A549 (cell line): ENCODE results near the gene KCNN3. TPM values are rescaled to one million over a fixed set of nuclear protein-coding genes. Genes with fewer than 3 reads are reported as not detected.

ENCODE experiments used
- ATAC-seq, 2 experiments: fragments of 200-7000 bp in 1 of 2; fragments of >200 bp in 1 of 2; cut with Nextera tagmentation in 1 of 2; cut with Tn5 transposase in 1 of 2; 3 replicates each; pipeline versions ENCODE4 v1.8.0 to v1.9.1; 2018 to 2020; ENCODE audit warnings: mild to moderate bottlenecking in 1 of 2, moderate library complexity in 1 of 2
- CTCF ChIA-PET: fragments of 300-600 bp; sonication (Branson Sonifier 250); formaldehyde crosslinking; extraction: SDS; loops from one replicate; lab custom pipeline; 2021; ENCODE audit warnings: antibody characterized with exemption, inconsistent platforms; lab: Yijun Ruan, JAX
- POLR2A ChIA-PET: fragments of 350-600 bp; formaldehyde crosslinking; extraction: SDS; loops from one replicate; lab custom pipeline; 2021; ENCODE audit warnings: antibody characterized with exemption, inconsistent platforms; lab: Yijun Ruan, JAX
- DNase-seq, 2 experiments: peaks; one replicate each; pipeline versions ENCODE4 v3.0.0 to v3.0.0-alpha.2; 2011 to 2016; ENCODE audit warnings: low read depth in 1 of 2, low spot score in 1 of 2
- FAIRE-seq: peaks from 2 replicates; lab custom pipeline; 2011; peaks lifted over from hg19 to GRCh38; lab: Jason Lieb, UNC
- H3K27ac ChIP-seq, 2 experiments: fragments of >200 bp; sonication (Bioruptor Twin); formaldehyde crosslinking; 3 replicates each; pipeline ENCODE4 v1.5.1; 2016 to 2017
- H3K4me1 ChIP-seq: fragments of >200 bp; sonication (Bioruptor Twin); formaldehyde crosslinking; 3 replicates; pipeline ENCODE4 v1.6.1; 2016
- H3K4me2 ChIP-seq: fragments of >200 bp; sonication (Bioruptor Twin); formaldehyde crosslinking; 3 replicates; pipeline ENCODE4 v1.6.1; 2016
- H3K4me3 ChIP-seq: fragments of >200 bp; sonication (Bioruptor Twin); formaldehyde crosslinking; 3 replicates; pipeline ENCODE4 v1.5.1; 2016
- H3K9me3 ChIP-seq: fragments of >200 bp; sonication (Bioruptor Twin); formaldehyde crosslinking; 3 replicates; pipeline ENCODE4 v1.6.1; 2016
- CBX2 ChIP-seq: fragments of 200-600 bp; sonication (generic); IDR thresholded peaks from 2 replicates; pipeline ENCODE4 v1.6.1; 2016; ENCODE audit warnings: low read depth, mild to moderate bottlenecking, borderline replicate concordance
- CHD2 ChIP-seq: fragments of 150-350 bp; IDR thresholded peaks from 2 replicates; pipeline ENCODE4 v1.6.1; 2014; ENCODE audit warnings: low read length; ENCODE audit not compliant: partially characterized antibody
- CHD4 ChIP-seq: fragments of 200-600 bp; sonication (generic); IDR thresholded peaks from 2 replicates; pipeline ENCODE4 v1.6.1; 2016; ENCODE audit warnings: antibody characterized with exemption, mild to moderate bottlenecking, borderline replicate concordance
- EHF ChIP-seq: fragments of 250-450 bp; sonication (Bioruptor Pico); IDR thresholded peaks from 2 replicates; pipeline ENCODE4 v1.5.0; 2020; ENCODE audit warnings: mild to moderate bottlenecking
- EHMT2 ChIP-seq: fragments of 200-600 bp; sonication (generic); IDR thresholded peaks from 2 replicates; pipeline ENCODE4 v1.6.1; 2016; ENCODE audit warnings: antibody characterized with exemption, low read depth, mild to moderate bottlenecking, moderate library complexity
- ELK1 ChIP-seq: fragments of 150-350 bp; IDR thresholded peaks from 2 replicates; pipeline ENCODE4 v1.6.1; 2014; ENCODE audit warnings: low read depth, mild to moderate bottlenecking, low read length
- EP300 ChIP-seq, 2 experiments: fragments of >200 bp; sonication (Bioruptor Twin); formaldehyde crosslinking; IDR thresholded peaks; 2 replicates in 1 of 2; 3 replicates in 1 of 2; pipeline ENCODE4 v1.6.1; 2016 to 2017
- ESRRA ChIP-seq: fragments of 150-350 bp; IDR thresholded peaks from 2 replicates; pipeline ENCODE4 v1.6.1; 2014; ENCODE audit warnings: mild to moderate bottlenecking, low read length, borderline replicate concordance
- FOSL2 ChIP-seq, 2 experiments: fragments of 450-650 bp in 1 of 2; fragments of >200 bp in 1 of 2; sonication (Bioruptor Twin) in 1 of 2; formaldehyde crosslinking; IDR thresholded peaks; 2 replicates each; pipeline versions ENCODE4 v1.5.0 to v1.6.1; 2016 to 2020; ENCODE audit warnings: mild to moderate bottlenecking in 1 of 2, moderate library complexity in 1 of 2
- FOXS1 ChIP-seq: fragments of 250-450 bp; sonication (Bioruptor Pico); IDR thresholded peaks from 2 replicates; pipeline ENCODE4 v1.5.0; 2020; ENCODE audit warnings: mild to moderate bottlenecking, moderate library complexity
- HEYL ChIP-seq: fragments of 250-450 bp; sonication (Bioruptor Pico); IDR thresholded peaks from 2 replicates; pipeline ENCODE4 v1.8.0; 2021; ENCODE audit warnings: mild to moderate bottlenecking, moderate library complexity
- HMGXB4 ChIP-seq: fragments of 250-450 bp; sonication (Bioruptor Pico); IDR thresholded peaks from 2 replicates; pipeline ENCODE4 v1.5.0; 2021; ENCODE audit warnings: mild to moderate bottlenecking, moderate library complexity, borderline replicate concordance
- JUN ChIP-seq, 2 experiments: fragments of >200 bp; sonication (Bioruptor Twin); formaldehyde crosslinking; IDR thresholded peaks; 2 replicates in 1 of 2; 3 replicates in 1 of 2; pipeline ENCODE4 v1.6.1; 2016 to 2017
- KDM1A ChIP-seq: fragments of 200-600 bp; sonication (generic); IDR thresholded peaks from 2 replicates; pipeline ENCODE4 v1.6.1; 2016; ENCODE audit warnings: low read depth, mild to moderate bottlenecking
- KDM5A ChIP-seq: fragments of 200-600 bp; sonication (generic); IDR thresholded peaks from 2 replicates; pipeline ENCODE4 v1.6.1; 2016; ENCODE audit warnings: antibody characterized with exemption, mild to moderate bottlenecking
- MAFK ChIP-seq: fragments of 450-650 bp; IDR thresholded peaks from 2 replicates; pipeline ENCODE4 v1.6.1; 2014; ENCODE audit not compliant: partially characterized antibody
- MAX ChIP-seq: IDR thresholded peaks from 2 replicates; pipeline ENCODE4 v1.6.1; 2012
- NFE2L2 ChIP-seq: fragments of 150-350 bp; conservative IDR thresholded peaks from 2 replicates; pipeline ENCODE4 v1.6.1; 2014; ENCODE audit warnings: low read length
- NR3C1 ChIP-seq: fragments of >200 bp; sonication (Bioruptor Twin); formaldehyde crosslinking; IDR thresholded peaks from 3 replicates; pipeline ENCODE4 v1.6.1; 2017
- PBX3 ChIP-seq: IDR thresholded peaks from 2 replicates; pipeline ENCODE4 v1.6.1; 2012
- PHF8 ChIP-seq: fragments of 200-600 bp; sonication (generic); IDR thresholded peaks from 2 replicates; pipeline ENCODE4 v1.6.1; 2016; ENCODE audit warnings: low read depth, mild to moderate bottlenecking, antibody characterized with exemption, moderate library complexity, borderline replicate concordance
- POLR2A ChIP-seq: IDR thresholded peaks from 2 replicates; pipeline ENCODE4 v1.6.1; 2012; ENCODE audit warnings: mild to moderate bottlenecking, low read length
- RCOR1 ChIP-seq: fragments of 150-350 bp; IDR thresholded peaks from 2 replicates; pipeline ENCODE4 v1.6.1; 2014; ENCODE audit warnings: antibody characterized with exemption, low read length, low read depth
- TP53 ChIP-seq: fragments of 250-450 bp; sonication (Bioruptor Pico); IDR thresholded peaks from 2 replicates; pipeline ENCODE4 v1.5.0; 2021; ENCODE audit warnings: mild to moderate bottlenecking, moderate library complexity
- WGBS: methylation state at CpG from one replicate; pipeline ENCODE4 v1.1.6; 2017; ENCODE audit errors: missing lambda C conversion rate; 5-methylcytosine and 5-hydroxymethylcytosine counted together
- polyA plus RNA-seq, 4 experiments: library from polyadenylated mRNA; depleted of rRNA in 3 of 4; stranded (reverse); fragments of >200 nt; fragmentation: RNase III in 1 of 4; extraction: RNeasy Plus Mini Kit Qiagen cat#74134 plus additional on column Dnase treatment in 1 of 4; gene quantifications; 2 replicates in 3 of 4; 3 replicates in 1 of 4; pipeline ENCODE4 v1.2.3, GENCODE V29; 2011 to 2017
- TF ChIP-seq, protein P1 (sequence below): fragments of 200-600 bp; sonication (generic); IDR thresholded peaks from 2 replicates; pipeline ENCODE4 v1.6.1; 2016; ENCODE audit warnings: antibody characterized with exemption, mild to moderate bottlenecking, moderate library complexity

The KCNN3 gene
- polyA plus RNA-seq, 2 of the 4 experiments (the other 2 are of a cell fraction) = 0.01 to 0.03 TPM

DNA sequence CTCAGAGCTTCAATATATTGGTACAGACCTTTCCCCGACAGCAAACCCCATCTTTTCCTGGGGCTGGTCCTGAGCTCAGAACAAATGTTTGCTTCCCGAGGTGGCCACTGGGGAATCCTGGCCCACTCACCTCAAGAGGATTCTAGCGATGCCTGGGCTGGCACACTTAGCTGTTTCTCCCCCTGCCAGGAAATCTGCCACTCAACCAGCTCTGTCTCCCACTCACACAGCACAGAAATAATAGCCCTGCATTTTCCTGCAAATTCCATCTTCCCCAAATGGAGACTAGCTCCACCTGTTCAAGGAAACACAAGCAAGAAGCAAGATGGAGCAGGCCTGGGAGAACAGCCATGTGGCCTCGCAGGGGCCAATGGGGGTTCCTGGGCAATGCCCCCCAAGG is 21.1 kb downstream of the KCNN3 start (continued):
- no peak for TF ChIP-seq KDM5A
- TF ChIP-seq POLR2A = no peak
- TF ChIP-seq JUN (IDR thresholded peaks at IDR 0.05) = no peak

DNA sequence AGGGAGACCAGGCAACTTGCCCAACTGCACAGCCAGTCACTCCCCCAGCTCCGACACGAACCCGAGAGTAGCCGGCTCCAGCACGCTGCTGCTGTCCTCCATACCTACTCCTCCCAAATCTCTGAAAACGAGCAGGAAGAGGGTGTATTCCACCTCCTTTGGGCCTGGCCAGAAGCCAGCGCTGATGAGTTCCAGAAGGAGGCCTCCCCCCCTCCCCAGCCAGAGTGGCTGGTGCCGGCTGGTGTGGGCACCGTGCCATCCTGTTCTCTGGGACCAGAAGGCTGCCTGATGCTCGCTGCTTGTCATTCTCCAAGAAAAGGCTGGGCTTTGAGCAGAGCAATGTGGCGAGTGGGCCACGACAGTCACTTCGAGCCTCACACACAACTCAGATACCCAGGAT is 22.2 kb downstream of the KCNN3 start:
- DNase-seq (no peak), ATAC-seq (no peak), FAIRE-seq (no peak)
- WGBS = 64% methylated on average over 10 of the region's 13 CpGs
- no peaks in the 10 kb centered on the region for H3K4me1 ChIP-seq
- no peak overlapping the region for H3K4me2 ChIP-seq
- no peaks in the 10 kb centered on the region for H3K9me3 ChIP-seq
- no peak for TF ChIP-seq PHF8
- TF ChIP-seq KDM1A = no peak
- TF ChIP-seq POLR2A = no peak
- TF ChIP-seq, protein P1, sequence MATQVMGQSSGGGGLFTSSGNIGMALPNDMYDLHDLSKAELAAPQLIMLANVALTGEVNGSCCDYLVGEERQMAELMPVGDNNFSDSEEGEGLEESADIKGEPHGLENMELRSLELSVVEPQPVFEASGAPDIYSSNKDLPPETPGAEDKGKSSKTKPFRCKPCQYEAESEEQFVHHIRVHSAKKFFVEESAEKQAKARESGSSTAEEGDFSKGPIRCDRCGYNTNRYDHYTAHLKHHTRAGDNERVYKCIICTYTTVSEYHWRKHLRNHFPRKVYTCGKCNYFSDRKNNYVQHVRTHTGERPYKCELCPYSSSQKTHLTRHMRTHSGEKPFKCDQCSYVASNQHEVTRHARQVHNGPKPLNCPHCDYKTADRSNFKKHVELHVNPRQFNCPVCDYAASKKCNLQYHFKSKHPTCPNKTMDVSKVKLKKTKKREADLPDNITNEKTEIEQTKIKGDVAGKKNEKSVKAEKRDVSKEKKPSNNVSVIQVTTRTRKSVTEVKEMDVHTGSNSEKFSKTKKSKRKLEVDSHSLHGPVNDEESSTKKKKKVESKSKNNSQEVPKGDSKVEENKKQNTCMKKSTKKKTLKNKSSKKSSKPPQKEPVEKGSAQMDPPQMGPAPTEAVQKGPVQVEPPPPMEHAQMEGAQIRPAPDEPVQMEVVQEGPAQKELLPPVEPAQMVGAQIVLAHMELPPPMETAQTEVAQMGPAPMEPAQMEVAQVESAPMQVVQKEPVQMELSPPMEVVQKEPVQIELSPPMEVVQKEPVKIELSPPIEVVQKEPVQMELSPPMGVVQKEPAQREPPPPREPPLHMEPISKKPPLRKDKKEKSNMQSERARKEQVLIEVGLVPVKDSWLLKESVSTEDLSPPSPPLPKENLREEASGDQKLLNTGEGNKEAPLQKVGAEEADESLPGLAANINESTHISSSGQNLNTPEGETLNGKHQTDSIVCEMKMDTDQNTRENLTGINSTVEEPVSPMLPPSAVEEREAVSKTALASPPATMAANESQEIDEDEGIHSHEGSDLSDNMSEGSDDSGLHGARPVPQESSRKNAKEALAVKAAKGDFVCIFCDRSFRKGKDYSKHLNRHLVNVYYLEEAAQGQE = no peak
- no peak for TF ChIP-seq NFE2L2
- TF ChIP-seq CHD2 = no peak
- TF ChIP-seq PBX3 = no peak
- CTCF ChIA-PET = interaction anchor here (0.7 to 2.2 kb wide), 7 partner anchors 8 to 87 kb away, joined by 3 to 6 read pairs (median 4); no protein-coding TSS in a partner anchor
- H3K4me3 ChIP-seq = no peak overlapping the region
- no peak overlapping the region for H3K27ac ChIP-seq
- POLR2A ChIA-PET = no interaction called here

DNA sequence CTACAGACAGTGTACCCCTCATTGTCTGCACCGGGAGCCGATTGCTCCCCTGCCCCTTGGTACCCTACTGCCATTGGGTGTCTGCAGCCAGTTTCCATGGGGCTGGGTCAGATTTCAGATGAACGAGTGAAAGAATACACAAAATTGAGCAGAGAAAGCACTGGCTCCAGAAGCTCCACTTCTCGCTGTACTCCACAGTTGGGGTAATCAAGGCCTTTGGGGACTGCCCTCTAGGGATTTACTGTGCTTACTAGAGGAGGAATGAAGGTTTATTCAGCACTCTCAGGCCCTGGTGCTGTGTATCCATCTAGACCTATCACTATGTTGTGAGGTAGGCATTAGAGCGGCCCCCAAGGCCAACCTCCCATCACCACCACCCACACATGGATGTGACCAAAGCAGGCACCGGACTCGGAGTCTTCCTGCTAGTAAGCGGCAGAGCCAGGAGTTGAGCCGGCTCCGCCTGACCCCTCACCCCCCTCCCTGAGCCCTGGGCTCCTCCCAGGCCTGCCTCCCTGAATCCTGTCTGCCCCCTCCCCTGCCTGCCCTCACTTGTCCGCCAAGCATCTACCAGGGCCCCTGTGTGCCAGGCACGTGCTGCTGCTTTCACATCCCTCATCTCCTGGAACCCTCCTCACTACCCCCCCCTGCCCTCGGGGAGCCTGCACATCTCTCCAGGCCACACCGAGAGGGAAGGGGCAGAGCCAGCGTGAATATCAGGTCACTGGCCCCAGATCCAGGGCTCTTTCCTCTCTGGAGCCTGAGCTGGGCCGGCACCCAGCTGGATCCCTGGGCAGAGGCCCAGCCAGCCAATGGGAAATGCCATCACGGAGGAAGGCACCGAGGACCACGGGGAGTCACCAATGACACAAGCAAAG is 23.3 kb downstream of the KCNN3 start:
- no peak overlapping the region for H3K27ac ChIP-seq
- FAIRE-seq (no peak), ATAC-seq (no peak), DNase-seq (no peak)
- H3K9me3 ChIP-seq = no peaks in the 10 kb centered on the region
- no peak overlapping the region for H3K4me2 ChIP-seq
- no peak overlapping the region for H3K4me3 ChIP-seq
- 75% methylated on average over 17 of the region's 19 CpGs for WGBS
- CTCF ChIA-PET = interaction anchor here (0.6 to 2.2 kb wide), 3 partner anchors 21 to 86 kb away, joined by 3 to 4 read pairs (median 4); no protein-coding TSS in a partner anchor
- POLR2A ChIA-PET = no interaction called here
- TF ChIP-seq CHD2 (no peak), HMGXB4 (CRISPR knock-in tag) (no peak), CHD4 (no peak), EHMT2 (no peak), RCOR1 (no peak), ESRRA (no peak), CBX2 (no peak), MAX (no peak), MAFK (no peak), ELK1 (no peak), TP53 (CRISPR knock-in tag) (no peak), NR3C1 (no peak), HEYL (CRISPR knock-in tag) (no peak), EHF (CRISPR knock-in tag) (no peak), EP300 (IDR thresholded peaks at IDR 0.05) (no peak), FOSL2 (IDR thresholded peaks at IDR 0.05) (no peak), FOSL2 (CRISPR knock-in tag; IDR thresholded peaks at IDR 0.05) (no peak), FOXS1 (no peak)
- TF ChIP-seq, all 56 proteins: peak for 0
- H3K4me1 ChIP-seq = no peaks in the 10 kb centered on the region
